SHP77 treated with DMSO at 0.1 percent for 48 hours (cell line): ENCODE measurements around the gene ELAPOR1.

Source experiments
- DNase-seq: peaks from one replicate; lab custom pipeline; 2025; lab: John Stamatoyannopoulos, UW

Gene ELAPOR1

GRCh38 chr1:109094871-109095270 lies 19.0 kb upstream of the ELAPOR1 start:
- no peak for DNase-seq

GRCh38 chr1:109095631-109096030 lies 18.3 kb upstream of the ELAPOR1 start:
- no peak for DNase-seq

GRCh38 chr1:109096120-109096519 lies 17.8 kb upstream of the ELAPOR1 start:
- no peak for DNase-seq

- peak; percentile 90 for DNase-seq
These were observed 13.8 kb upstream of the ELAPOR1 start for GRCh38 chr1:109099938-109100773.

- no peak for DNase-seq
These were observed 9.4 kb upstream of the ELAPOR1 start for GRCh38 chr1:109104364-109105151.

- no peak for DNase-seq
These were observed 8.0 kb upstream of the ELAPOR1 start for GRCh38 chr1:109105881-109106280.

GRCh38 chr1:109107785-109108184 lies 6.1 kb upstream of the ELAPOR1 start:
- DNase-seq: no peak

- no peak for DNase-seq
These were observed 4.0 kb upstream of the ELAPOR1 start for GRCh38 chr1:109109906-109110305.

- no peak for DNase-seq
These were observed 2.4 kb upstream of the ELAPOR1 start for GRCh38 chr1:109111386-109112055.

- DNase-seq: peak; percentile 16
These were observed 1.8 kb upstream of the ELAPOR1 start for GRCh38 chr1:109112056-109112651.

- DNase-seq: peak; percentile 87
These were observed 1.1 kb upstream of the ELAPOR1 start for GRCh38 chr1:109112652-109113285.

GRCh38 chr1:109114342-109114674 lies 393 bp downstream of the ELAPOR1 start:
- no peak for DNase-seq

- DNase-seq: no peak
These were observed 1.8 kb downstream of the ELAPOR1 start for GRCh38 chr1:109115685-109116084.

- no peak for DNase-seq
These were observed 2.4 kb downstream of the ELAPOR1 start for GRCh38 chr1:109116286-109116685.

GRCh38 chr1:109118089-109118488 lies 4.2 kb downstream of the ELAPOR1 start:
- no peak for DNase-seq

GRCh38 chr1:109120356-109120755 lies 6.4 kb downstream of the ELAPOR1 start:
- DNase-seq: no peak

- DNase-seq: no peak
These were observed 17.1 kb downstream of the ELAPOR1 start for GRCh38 chr1:109131059-109131458.

- DNase-seq: no peak
These were observed 17.9 kb downstream of the ELAPOR1 start for GRCh38 chr1:109131800-109132199.

GRCh38 chr1:109133002-109133706 lies 19.2 kb downstream of the ELAPOR1 start:
- no peak for DNase-seq

GRCh38 chr1:109133815-109134214 lies 19.9 kb downstream of the ELAPOR1 start:
- DNase-seq: no peak

- DNase-seq: no peak
These were observed 20.5 kb downstream of the ELAPOR1 start for GRCh38 chr1:109134423-109134822.
